GM23338 (cell line): ENCODE measurements around the gene EPHA7. TPM values are rescaled to one million over a fixed set of nuclear protein-coding genes. Genes with fewer than 3 reads are reported as not detected.

Experiments used
- ATAC-seq: fragments of 200-7000 bp; cut with Tn5 transposase; 3 replicates; pipeline ENCODE4 v1.9.1; 2020
- DNase-seq: peaks from one replicate; pipeline ENCODE4 v3.0.0-alpha.2; 2015; ENCODE audit warnings: low spot score
- H2AFZ ChIP-seq: fragments of 200-600 bp; sonication (generic); 2 replicates; pipeline ENCODE4 v1.8.0; 2016; ENCODE audit warnings: antibody characterized with exemption, mild to moderate bottlenecking, moderate library complexity
- H3F3A ChIP-seq: fragments of 200-600 bp; sonication (generic); replicated peaks from 2 replicates; pipeline ENCODE4 v1.8.0; 2017; ENCODE audit warnings: antibody characterized with exemption, mixed run types, low read depth
- H3K27ac ChIP-seq: fragments of 200-600 bp; sonication (generic); 2 replicates; pipeline ENCODE4 v1.6.1; 2016; ENCODE audit warnings: low read depth
- H3K27me3 ChIP-seq: fragments of 200-600 bp; sonication (generic); 2 replicates; pipeline ENCODE4 v1.8.0; 2016; ENCODE audit warnings: mild to moderate bottlenecking, mixed run types, moderate library complexity; ENCODE audit not compliant: insufficient read depth
- H3K36me3 ChIP-seq: fragments of 200-600 bp; sonication (generic); 2 replicates; pipeline ENCODE4 v1.8.0; 2016; ENCODE audit warnings: mild to moderate bottlenecking; ENCODE audit not compliant: insufficient read depth
- H3K4me1 ChIP-seq: fragments of 200-600 bp; sonication (generic); 2 replicates; pipeline ENCODE4 v1.8.0; 2016; ENCODE audit warnings: mild to moderate bottlenecking, moderate library complexity; ENCODE audit not compliant: insufficient read depth
- H3K4me2 ChIP-seq: fragments of 200-600 bp; sonication (generic); 2 replicates; pipeline ENCODE4 v1.7.1; 2017; ENCODE audit warnings: mixed run types
- H3K4me3 ChIP-seq: fragments of 200-600 bp; sonication (generic); 2 replicates; pipeline ENCODE4 v1.6.1; 2016; ENCODE audit warnings: mixed run types
- H3K79me2 ChIP-seq: fragments of 200-600 bp; sonication (generic); replicated peaks from 2 replicates; pipeline ENCODE4 v1.8.0; 2017; ENCODE audit warnings: mild to moderate bottlenecking; ENCODE audit not compliant: insufficient read depth
- H3K9me2 ChIP-seq: fragments of 200-600 bp; sonication (generic); 2 replicates; pipeline ENCODE4 v1.8.0; 2017; ENCODE audit not compliant: insufficient read depth
- H4K20me1 ChIP-seq: fragments of 200-600 bp; sonication (generic); replicated peaks from 2 replicates; pipeline ENCODE4 v1.8.0; 2017; ENCODE audit warnings: mild to moderate bottlenecking; ENCODE audit not compliant: insufficient read depth
- H3K27ac Mint-ChIP-seq: 2 replicates; pipeline ENCODE4 v1.8.0; 2020; ENCODE audit warnings: inconsistent platforms, mild to moderate bottlenecking, moderate library complexity, mixed read lengths
- H3K27me3 Mint-ChIP-seq: 3 replicates; pipeline ENCODE4 v1.8.0; 2022; ENCODE audit warnings: low read depth, mild to moderate bottlenecking, moderate library complexity, mixed read lengths, inconsistent platforms; ENCODE audit not compliant: insufficient read depth, poor library complexity
- H3K36me3 Mint-ChIP-seq: 3 replicates; pipeline ENCODE4 v1.8.0; 2021; ENCODE audit warnings: low read depth, mild to moderate bottlenecking, inconsistent platforms, moderate library complexity, mixed read lengths
- H3K4me1 Mint-ChIP-seq: 3 replicates; pipeline ENCODE4 v1.8.0; 2020; ENCODE audit warnings: mild to moderate bottlenecking, inconsistent platforms, mixed read lengths
- H3K4me3 Mint-ChIP-seq: 3 replicates; pipeline ENCODE4 v1.8.0; 2021; ENCODE audit warnings: moderate library complexity, mild to moderate bottlenecking, inconsistent platforms, mixed read lengths
- H3K9me3 Mint-ChIP-seq: 3 replicates; pipeline ENCODE4 v1.8.0; 2020; ENCODE audit warnings: moderate library complexity, mild to moderate bottlenecking, inconsistent platforms, mixed read lengths
- CTCF ChIP-seq, 2 experiments: fragments of 200-600 bp in 1 of 2; sonication (generic) in 1 of 2; conservative IDR thresholded peaks; 2 replicates each; pipeline versions ENCODE4 v1.5.1 to v1.6.1; 2016 to 2017; ENCODE audit warnings: antibody characterized with exemption in 2 of 2, low read depth in 2 of 2, mild to moderate bottlenecking in 2 of 2, moderate library complexity in 1 of 2
- ETS1 ChIP-seq: IDR thresholded peaks from 2 replicates; pipeline ENCODE4 v1.6.1; 2016; ENCODE audit warnings: antibody characterized with exemption
- EZH2 ChIP-seq: fragments of 200-600 bp; sonication (generic); IDR thresholded peaks from one replicate; pipeline ENCODE4 v1.8.0; 2017; ENCODE audit warnings: antibody characterized with exemption, mild to moderate bottlenecking, low read depth; ENCODE audit not compliant: unreplicated experiment
- EZH2phosphoT487 ChIP-seq: fragments of 200-600 bp; sonication (generic); IDR thresholded peaks from one replicate; pipeline ENCODE4 v1.8.1; 2018; ENCODE audit warnings: antibody characterized with exemption; ENCODE audit not compliant: unreplicated experiment
- JUNB ChIP-seq: IDR thresholded peaks from one replicate; pipeline ENCODE4 v1.6.1; 2016; ENCODE audit warnings: antibody characterized with exemption; ENCODE audit not compliant: unreplicated experiment
- NANOG ChIP-seq: IDR thresholded peaks from 2 replicates; pipeline ENCODE4 v1.6.1; 2016; ENCODE audit warnings: antibody characterized with exemption, borderline replicate concordance
- POLR2AphosphoS5 ChIP-seq: IDR thresholded peaks from 2 replicates; pipeline ENCODE4 v1.6.1; 2016; ENCODE audit warnings: antibody characterized with exemption, low read depth
- REST ChIP-seq: IDR thresholded peaks from one replicate; pipeline ENCODE4 v1.6.1; 2018; ENCODE audit warnings: antibody characterized with exemption; ENCODE audit not compliant: unreplicated experiment
- ZNF114 ChIP-seq: fragments of 250-450 bp; sonication (Bioruptor Pico); IDR thresholded peaks from 2 replicates; pipeline ENCODE4 v1.5.0; 2020; ENCODE audit warnings: mild to moderate bottlenecking, moderate library complexity
- ZNF331 ChIP-seq: fragments of 250-450 bp; sonication (Bioruptor Pico); IDR thresholded peaks from 2 replicates; pipeline ENCODE4 v1.5.0; 2020; ENCODE audit warnings: low read depth, mild to moderate bottlenecking, moderate library complexity
- ZNF462 ChIP-seq: fragments of 250-450 bp; sonication (Bioruptor Pico); IDR thresholded peaks from 2 replicates; pipeline ENCODE4 v1.5.0; 2020; ENCODE audit warnings: mild to moderate bottlenecking, moderate library complexity
- polyA plus RNA-seq: library from polyadenylated mRNA; unstranded; fragments of >200 nt; fragmentation: Nextera tagmentation; extraction: Ambion mirVana; gene quantifications from 2 replicates; pipeline ENCODE4 v1.2.1, GENCODE V29; 2016
- total RNA-seq: library from RNA; depleted of rRNA; stranded (reverse); fragments of >200 nt; shearing (Covaris generic); gene quantifications from 2 replicates; pipeline ENCODE4 v1.2.3, GENCODE V29; 2014

Gene EPHA7
- total and polyA plus RNA-seq, 2 experiments from 2014 or later, result 3.3 to 7.3 TPM

GRCh38 chr6:93389192-93389591, 30.2 kb downstream of the EPHA7 start (continued):
- TF ChIP-seq REST (no peak), JUNB (no peak), POLR2AphosphoS5 (no peak), ZNF331 (no peak), ZNF462 (CRISPR knock-in tag) (no peak)

GRCh38 chr6:93388070-93388469, 31.3 kb downstream of the EPHA7 start:
- ATAC-seq, result no peak
- H3K27ac ChIP-seq, result no peak overlapping the region
- H3K36me3 ChIP-seq, result no peaks in the 10 kb centered on the region
- no peaks in the 10 kb centered on the region for H3K27me3 ChIP-seq
- H3K4me1 ChIP-seq, result no peaks in the 10 kb centered on the region
- TF ChIP-seq CTCF (conservative IDR thresholded peaks at IDR 0.05; ENCODE audit: low read depth in 2 of 2) (no peak), EZH2phosphoT487 (no peak), ZNF114 (no peak), JUNB (no peak), EZH2 (no peak), ZNF331 (no peak), NANOG (no peak), ETS1 (no peak)
- DNase-seq, result no peak
- no peaks in the 10 kb centered on the region for H3F3A ChIP-seq
- Mint-ChIP-seq H3K9me3 (no peaks in the 10 kb centered on the region), H3K36me3 (peaks cover 3% of the 10 kb centered on the region; the same call in 2 of the 3 replicates), H3K4me1 (no peaks in the 10 kb centered on the region), H3K27me3 (no peaks in the 10 kb centered on the region), H3K27ac (no peak overlapping the region), H3K4me3 (no peak overlapping the region)
- H2AFZ ChIP-seq, result no peak overlapping the region
- H3K79me2 ChIP-seq, result no peaks in the 10 kb centered on the region
- no peak overlapping the region for H3K4me2 ChIP-seq
- H4K20me1 ChIP-seq, result no peaks in the 10 kb centered on the region; the same call in 1 of the 2 replicates
- no peak overlapping the region for H3K4me3 ChIP-seq
- no peaks in the 10 kb centered on the region for H3K9me2 ChIP-seq
